Upper lobe of left lung (tissue), 6 donors: ENCODE measurements around the gene PRRG1. TPM values are rescaled to one million over a fixed set of nuclear protein-coding genes. Genes with fewer than 3 reads are reported as not detected.
A peak's percentile ranks its signal among the peaks of the same experiment; 100 is the strongest.
"Not testable (repeated sequence)": the region's sequence is repeated elsewhere in the genome, so short reads cannot be mapped to it uniquely, and the experiment has no call there.

ENCODE experiments used
- ATAC-seq, 2 donors: fragments of 200-7000 bp; cut with Tn5 transposase; one replicate each; pipeline ENCODE4 v1.9.1; 2022; ENCODE audit warnings: mild to moderate bottlenecking in 2 of 2, moderate library complexity in 2 of 2; ENCODE audit not compliant: low FRiP score in 2 of 2
- DNase-seq, 2 donors: peaks; one replicate each; pipeline ENCODE4 v3.0.0-alpha.2; 2019 to 2020
- H3K27ac ChIP-seq, 4 donors: fragments of 200-600 bp; sonication (generic); one replicate each; pipeline ENCODE4 v1.5.1; 2016 to 2019
- H3K27me3 ChIP-seq, 4 donors: fragments of 200-600 bp; sonication (generic); one replicate each; pipeline ENCODE4 v1.5.1; 2017 to 2019
- H3K36me3 ChIP-seq, 4 donors: fragments of 200-600 bp; sonication (generic); one replicate each; pipeline ENCODE4 v1.5.1; 2016 to 2019
- H3K4me1 ChIP-seq, 4 donors: fragments of 200-600 bp; sonication (generic); one replicate each; pipeline ENCODE4 v1.5.1; 2018 to 2019
- H3K4me3 ChIP-seq, 4 donors: fragments of 200-600 bp; sonication (generic); one replicate each; pipeline ENCODE4 v1.5.1; 2017 to 2019; ENCODE audit warnings: mild to moderate bottlenecking in 2 of 4, moderate library complexity in 1 of 4
- H3K9me3 ChIP-seq, 4 donors: fragments of 200-600 bp; sonication (generic); one replicate each; pipeline ENCODE4 v1.5.1; 2018 to 2019
- CTCF ChIP-seq, 6 experiments: fragments of 450-650 bp in 4 of 6; fragments of 200-600 bp in 2 of 6; sonication (generic) in 2 of 6; IDR thresholded peaks; one replicate each; pipeline ENCODE4 v1.5.1; 2016 to 2019; ENCODE audit warnings: antibody characterized with exemption in 6 of 6
- EP300 ChIP-seq, 4 donors: sonication (generic); formaldehyde crosslinking; IDR thresholded peaks; one replicate each; pipeline ENCODE4 v1.5.1; 2017; ENCODE audit warnings: antibody characterized with exemption in 4 of 4, control low read depth in 2 of 4
- POLR2A ChIP-seq, 4 donors: fragments of 450-650 bp; IDR thresholded peaks; one replicate each; pipeline ENCODE4 v1.5.1; 2016 to 2017; ENCODE audit warnings: antibody characterized with exemption in 4 of 4, mild to moderate bottlenecking in 2 of 4
- POLR2AphosphoS5 ChIP-seq, 2 donors: sonication (generic); formaldehyde crosslinking; IDR thresholded peaks; one replicate each; pipeline ENCODE4 v1.5.1; 2017; ENCODE audit warnings: antibody characterized with exemption in 2 of 2
- WGBS, 2 donors: methylation state at CpG; one replicate each; pipeline ENCODE4 v1.1.5; 2017 to 2018; 5-methylcytosine and 5-hydroxymethylcytosine counted together
- total RNA-seq, 6 donors: library from RNA; depleted of rRNA in 4 of 6; stranded (reverse); fragments of >200 nt in 4 of 6; gene quantifications; one replicate each; pipeline versions ENCODE4 v1.1.0 to v1.2.1, GENCODE V29; 2016 to 2021
- donor health status: DM: no; HTN: no; CAD: no; lungs with moderate emphysema.
- donor health status: DM: no; HTN: yes; CAD: no; lungs with severe emphysema.

Gene PRRG1
- total RNA-seq, 6 donors from 2014 or later: 6.2 to 13.4 (median 9.2) TPM

GRCh38 chrX:37476571-37477170 lies 127.5 kb downstream of the PRRG1 start:
- no peaks in the 10 kb centered on the region for H3K27me3 ChIP-seq
- ATAC-seq (no peak), DNase-seq (no peak)
- no peaks in the 10 kb centered on the region for H3K9me3 ChIP-seq
- no peaks in the 10 kb centered on the region for H3K4me1 ChIP-seq
- no peaks in the 10 kb centered on the region for H3K36me3 ChIP-seq
- WGBS, 2 donors: 59 to 92% methylated on average over 3 of the region's 3 CpGs
- no peak overlapping the region for H3K27ac ChIP-seq
- TF ChIP-seq POLR2A (IDR thresholded peaks at IDR 0.05) (no peak), CTCF (IDR thresholded peaks at IDR 0.05) (no peak), POLR2AphosphoS5 (IDR thresholded peaks at IDR 0.05) (no peak), EP300 (IDR thresholded peaks at IDR 0.05) (no peak)
- no peak overlapping the region for H3K4me3 ChIP-seq

GRCh38 chrX:37484335-37484734 lies 135.2 kb downstream of the PRRG1 start:
- H3K27ac ChIP-seq, DNase-seq, H3K4me3 ChIP-seq, ATAC-seq, H3K27me3 ChIP-seq, H3K36me3 ChIP-seq, H3K4me1 ChIP-seq, H3K9me3 ChIP-seq: not testable (repeated sequence)
- 81 to 87% methylated on average over 4 of the region's 4 CpGs for WGBS, 2 donors

- 74 to 100% methylated on average over 1 to 2 of the region's 2 CpGs for WGBS, 2 donors
- no peak overlapping the region for H3K4me3 ChIP-seq
- H3K4me1 ChIP-seq: no peaks in the 10 kb centered on the region
- no peaks in the 10 kb centered on the region for H3K36me3 ChIP-seq
- no peak for DNase-seq
- H3K27me3 ChIP-seq: no peaks in the 10 kb centered on the region
- H3K9me3 ChIP-seq: no peaks in the 10 kb centered on the region
- no peak overlapping the region for H3K27ac ChIP-seq
- TF ChIP-seq EP300 (IDR thresholded peaks at IDR 0.05) (no peak), CTCF (IDR thresholded peaks at IDR 0.05) (no peak), POLR2A (IDR thresholded peaks at IDR 0.05) (no peak), POLR2AphosphoS5 (IDR thresholded peaks at IDR 0.05) (no peak)
- no peak for ATAC-seq
These were observed 136.3 kb downstream of the PRRG1 start for GRCh38 chrX:37485429-37485828.

- no peaks in the 10 kb centered on the region for H3K9me3 ChIP-seq
- TF ChIP-seq EP300 (IDR thresholded peaks at IDR 0.05) (no peak), CTCF (IDR thresholded peaks at IDR 0.05) (no peak)
- ATAC-seq (peak in 1 of 2 donors; percentile 66), DNase-seq (no peak)
- no peak overlapping the region for H3K27ac ChIP-seq
- H3K27me3 ChIP-seq: no peaks in the 10 kb centered on the region
- no peaks in the 10 kb centered on the region for H3K4me1 ChIP-seq
- 80 to 89% methylated on average over 1 to 5 of the region's 5 CpGs for WGBS, 2 donors
- no peak overlapping the region for H3K4me3 ChIP-seq
- H3K36me3 ChIP-seq: no peaks in the 10 kb centered on the region
These were observed 138.1 kb downstream of the PRRG1 start for GRCh38 chrX:37487271-37487670.

- H3K9me3 ChIP-seq: no peaks in the 10 kb centered on the region
- H3K36me3 ChIP-seq: no peaks in the 10 kb centered on the region
- ATAC-seq (no peak), DNase-seq (no peak)
- no peak overlapping the region for H3K4me3 ChIP-seq
- no peak overlapping the region for H3K27ac ChIP-seq
- TF ChIP-seq POLR2AphosphoS5 (IDR thresholded peaks at IDR 0.05) (no peak), CTCF (IDR thresholded peaks at IDR 0.05) (no peak), POLR2A (IDR thresholded peaks at IDR 0.05) (no peak), EP300 (IDR thresholded peaks at IDR 0.05) (no peak)
- no peaks in the 10 kb centered on the region for H3K27me3 ChIP-seq
- 69 to 72% methylated on average over 3 of the region's 3 CpGs for WGBS, 2 donors
- no peaks in the 10 kb centered on the region for H3K4me1 ChIP-seq
These were observed 139.2 kb downstream of the PRRG1 start for GRCh38 chrX:37488323-37488722.
